Right renal pelvis (tissue), 4 donors: Measurements from ENCODE around the gene ZNF813. TPM values are rescaled to one million over a fixed set of nuclear protein-coding genes. Genes with fewer than 3 reads are reported as not detected.

ENCODE experiments used
- DNase-seq, 4 donors: peaks; one replicate each; pipeline ENCODE4 v3.0.0-alpha.2; 2013; ENCODE audit warnings: low read depth in 4 of 4, low spot score in 3 of 4, missing footprints in 1 of 4
- polyA plus RNA-seq, 4 donors: library from polyadenylated mRNA; unstranded; fragments of 120-200 nt; gene quantifications; one replicate each; pipeline ENCODE4 v1.2.1, GENCODE V29; 2013; ENCODE audit not compliant: insufficient read length in 4 of 4

Gene ZNF813
- polyA plus RNA-seq, 4 donors, result 5.4 to 8.3 (median 7.1) TPM

GRCh38 chr19:53518716-53519115 is 51.2 kb downstream of the ZNF813 start:
- no peak for DNase-seq

- DNase-seq, result no peak
Measured at GRCh38 chr19:53519446-53519845, 51.9 kb downstream of the ZNF813 start.

- DNase-seq, result no peak
Measured at GRCh38 chr19:53520163-53520546, 52.6 kb downstream of the ZNF813 start.

GRCh38 chr19:53520547-53521372 is 53.2 kb downstream of the ZNF813 start:
- peak; percentile 96 to 100 (median 98) for DNase-seq

- DNase-seq, result no peak
Measured at GRCh38 chr19:53521373-53522202, 54.1 kb downstream of the ZNF813 start.

GRCh38 chr19:53525922-53526321 is 58.4 kb downstream of the ZNF813 start:
- no peak for DNase-seq

GRCh38 chr19:53530622-53531021 is 63.1 kb downstream of the ZNF813 start:
- DNase-seq, result no peak

GRCh38 chr19:53531457-53531856 is 63.9 kb downstream of the ZNF813 start:
- no peak for DNase-seq

GRCh38 chr19:53532362-53532761 is 64.8 kb downstream of the ZNF813 start:
- DNase-seq, result no peak

- DNase-seq, result no peak
Measured at GRCh38 chr19:53536225-53536548, 68.7 kb downstream of the ZNF813 start.

GRCh38 chr19:53537121-53537520 is 69.6 kb downstream of the ZNF813 start:
- no peak for DNase-seq

GRCh38 chr19:53537521-53538377 is 70.2 kb downstream of the ZNF813 start, which contains the start of gene ZNF331:
Gene ZNF331 (plus strand): TSS chr19:53538145. CDS start chr19:53569377, 31,232 bp downstream.
- DNase-seq, result peak; percentile 35 to 75 (median 50)

GRCh38 chr19:53538378-53539109 is 71.0 kb downstream of the ZNF813 start:
- no peak for DNase-seq

GRCh38 chr19:53540091-53540490 is 72.6 kb downstream of the ZNF813 start:
- DNase-seq, result no peak

GRCh38 chr19:53541971-53542370 is 74.4 kb downstream of the ZNF813 start:
- DNase-seq, result no peak

- no peak for DNase-seq
Measured at GRCh38 chr19:53545271-53546065, 77.9 kb downstream of the ZNF813 start.
